DND-41 (cell line): ENCODE measurements around the gene ANKRD11.
A peak's percentile ranks its signal among the peaks of the same experiment; 100 is the strongest.

ENCODE experiments used
- ATAC-seq: fragments of 200-7000 bp; cut with Tn5 transposase; 3 replicates; pipeline ENCODE4 v1.9.1; 2021; ENCODE audit warnings: low read depth; ENCODE audit not compliant: insufficient read depth
- DNase-seq: peaks from one replicate; pipeline ENCODE4 v3.0.0-alpha.2; 2020
- H2AFZ ChIP-seq: 2 replicates; pipeline ENCODE4 v1.6.0; 2012; ENCODE audit warnings: low read depth, low read length
- H3K27ac ChIP-seq: 2 replicates; pipeline ENCODE4 v1.5.1; 2012; ENCODE audit warnings: low read length, inconsistent platforms
- H3K27me3 ChIP-seq: fragments of 200-600 bp; sonication (generic); 2 replicates; pipeline ENCODE4 v1.6.0; 2012; ENCODE audit warnings: low read length, mild to moderate bottlenecking, inconsistent platforms; ENCODE audit not compliant: insufficient read depth, poor library complexity
- H3K36me3 ChIP-seq: 2 replicates; pipeline ENCODE4 v1.5.1; 2012; ENCODE audit warnings: low read length, inconsistent platforms; ENCODE audit not compliant: insufficient read depth
- H3K4me1 ChIP-seq: 2 replicates; pipeline ENCODE4 v1.5.1; 2012; ENCODE audit warnings: mild to moderate bottlenecking, low read length; ENCODE audit not compliant: insufficient read depth
- H3K4me2 ChIP-seq: 2 replicates; pipeline ENCODE4 v1.6.0; 2012; ENCODE audit warnings: mild to moderate bottlenecking, moderate library complexity, low read length, inconsistent platforms; ENCODE audit not compliant: insufficient read depth
- H3K4me3 ChIP-seq, 2 experiments: fragments of 200-600 bp in 1 of 2; shearing (Covaris generic) in 1 of 2; 2 replicates each; pipeline ENCODE4 v1.5.1; 2012 to 2016; ENCODE audit warnings: inconsistent platforms in 2 of 2, low read length in 2 of 2, mild to moderate bottlenecking in 2 of 2, low read depth in 1 of 2, moderate library complexity in 1 of 2
- H3K79me2 ChIP-seq: 2 replicates; pipeline ENCODE4 v1.6.0; 2012; ENCODE audit warnings: low read length, inconsistent platforms; ENCODE audit not compliant: insufficient read depth
- H3K9ac ChIP-seq: 2 replicates; pipeline ENCODE4 v1.6.0; 2012; ENCODE audit warnings: low read depth, mild to moderate bottlenecking, inconsistent platforms, low read length, moderate library complexity
- H3K9me3 ChIP-seq: 2 replicates; pipeline ENCODE4 v1.5.1; 2012; ENCODE audit warnings: low read length, moderate library complexity, mild to moderate bottlenecking, inconsistent platforms; ENCODE audit not compliant: insufficient read depth, severe bottlenecking
- H4K20me1 ChIP-seq: 2 replicates; pipeline ENCODE4 v1.6.0; 2012; ENCODE audit warnings: low read length; ENCODE audit not compliant: insufficient read depth
- CTCF ChIP-seq: IDR thresholded peaks from 2 replicates; pipeline ENCODE4 v1.5.1; 2012; ENCODE audit warnings: borderline replicate concordance, low read length, moderate library complexity, mild to moderate bottlenecking; ENCODE audit not compliant: poor library complexity, severe bottlenecking; ENCODE audit errors: extremely low read depth
- EZH2 ChIP-seq: IDR thresholded peaks from 3 replicates; pipeline ENCODE4 v1.6.1; 2012; ENCODE audit warnings: borderline replicate concordance, low read depth, mild to moderate bottlenecking, moderate library complexity, low read length, inconsistent platforms; ENCODE audit not compliant: severe bottlenecking

ANKRD11 gene

GRCh38 chr16:89410794-89411309 is 79.5 kb downstream of the ANKRD11 start:
- DNase-seq (no peak), ATAC-seq (peak; percentile 15; the same call in 2 of the 3 replicates)
- no peak overlapping the region for H2AFZ ChIP-seq
- no peak overlapping the region for H3K9ac ChIP-seq
- no peak for TF ChIP-seq EZH2
- no peak for TF ChIP-seq CTCF
- no peak overlapping the region for H3K4me3 ChIP-seq
- no peak overlapping the region for H3K27ac ChIP-seq
- no peaks in the 10 kb centered on the region for H3K9me3 ChIP-seq
- peaks cover 94% of the 10 kb centered on the region for H4K20me1 ChIP-seq
- H3K4me1 ChIP-seq: peaks cover 10% of the 10 kb centered on the region; the same call in 1 of the 2 replicates
- H3K4me2 ChIP-seq: no peak overlapping the region
- peaks cover 99% of the 10 kb centered on the region for H3K79me2 ChIP-seq
- H3K36me3 ChIP-seq: peaks cover 47% of the 10 kb centered on the region
- no peaks in the 10 kb centered on the region for H3K27me3 ChIP-seq

GRCh38 chr16:89410322-89410721 is 80.0 kb downstream of the ANKRD11 start:
- no peak for ATAC-seq
- Histone ChIP-seq H4K20me1 (peaks cover 95% of the 10 kb centered on the region), H3K9ac (no peak overlapping the region), H2AFZ (no peak overlapping the region), H3K79me2 (peaks cover 99% of the 10 kb centered on the region), H3K4me3 (no peak overlapping the region), H3K27me3 (no peaks in the 10 kb centered on the region), H3K9me3 (no peaks in the 10 kb centered on the region), H3K36me3 (peaks cover 46% of the 10 kb centered on the region), H3K27ac (no peak overlapping the region), H3K4me1 (peaks cover 10% of the 10 kb centered on the region; the same call in 1 of the 2 replicates), H3K4me2 (no peak overlapping the region)
- TF ChIP-seq CTCF (no peak), EZH2 (no peak)
- DNase-seq: no peak

GRCh38 chr16:89409161-89409711 is 81.1 kb downstream of the ANKRD11 start:
- Histone ChIP-seq H3K36me3 (peaks cover 49% of the 10 kb centered on the region), H3K9me3 (no peaks in the 10 kb centered on the region), H3K4me3 (no peak overlapping the region), H4K20me1 (peaks cover 97% of the 10 kb centered on the region), H3K27ac (no peak overlapping the region), H2AFZ (no peak overlapping the region), H3K9ac (no peak overlapping the region), H3K27me3 (no peaks in the 10 kb centered on the region), H3K4me1 (peaks cover 10% of the 10 kb centered on the region; the same call in 1 of the 2 replicates), H3K4me2 (no peak overlapping the region), H3K79me2 (peaks cover 99% of the 10 kb centered on the region)
- ATAC-seq (peak; percentile 25; the same call in 2 of the 3 replicates), DNase-seq (no peak)
- TF ChIP-seq EZH2 (no peak), CTCF (no peak)
